Right atrium auricular region (tissue), 2 donors: ENCODE data around the gene PCDH9. TPM values are rescaled to one million over a fixed set of nuclear protein-coding genes. Genes with fewer than 3 reads are reported as not detected.

Source experiments
- DNase-seq: peaks from one replicate; pipeline ENCODE4 v3.0.0-alpha.2; 2019; ENCODE audit warnings: low spot score
- H3K27ac ChIP-seq, 2 donors: fragments of 200-600 bp; sonication (generic); 1 replicate in 1 of 2; 2 replicates in 1 of 2; pipeline ENCODE4 v1.5.1; 2016 to 2019
- H3K27me3 ChIP-seq, 2 donors: fragments of 200-600 bp; sonication (generic); one replicate each; pipeline versions ENCODE4 v1.5.1 to v1.6.0; 2017 to 2019
- H3K36me3 ChIP-seq: fragments of 200-600 bp; sonication (generic); one replicate; pipeline ENCODE4 v1.5.1; 2016
- H3K4me1 ChIP-seq, 2 donors: fragments of 200-600 bp; sonication (generic); one replicate each; pipeline versions ENCODE4 v1.5.1 to v1.6.0; 2017 to 2019
- H3K4me3 ChIP-seq, 2 donors: fragments of 200-600 bp; sonication (generic); 1 replicate in 1 of 2; 2 replicates in 1 of 2; pipeline ENCODE4 v1.5.1; 2017 to 2019; ENCODE audit warnings: mild to moderate bottlenecking in 1 of 2, moderate library complexity in 1 of 2
- H3K9me3 ChIP-seq, 2 donors: fragments of 200-600 bp; sonication (generic); one replicate each; pipeline ENCODE4 v1.5.1; 2019
- CTCF ChIP-seq, 2 donors: fragments of 200-600 bp; sonication (generic); IDR thresholded peaks; one replicate each; pipeline ENCODE4 v1.5.1; 2019; ENCODE audit warnings: antibody characterized with exemption in 2 of 2
- total RNA-seq, 2 donors: library from RNA; depleted of rRNA; stranded (reverse); fragments of >200 nt; gene quantifications; one replicate each; pipeline ENCODE4 v1.1.0, GENCODE V29; 2016

PCDH9 gene
- total RNA-seq, 2 donors from 2014 or later: 19.4 to 28.7 TPM

DNA sequence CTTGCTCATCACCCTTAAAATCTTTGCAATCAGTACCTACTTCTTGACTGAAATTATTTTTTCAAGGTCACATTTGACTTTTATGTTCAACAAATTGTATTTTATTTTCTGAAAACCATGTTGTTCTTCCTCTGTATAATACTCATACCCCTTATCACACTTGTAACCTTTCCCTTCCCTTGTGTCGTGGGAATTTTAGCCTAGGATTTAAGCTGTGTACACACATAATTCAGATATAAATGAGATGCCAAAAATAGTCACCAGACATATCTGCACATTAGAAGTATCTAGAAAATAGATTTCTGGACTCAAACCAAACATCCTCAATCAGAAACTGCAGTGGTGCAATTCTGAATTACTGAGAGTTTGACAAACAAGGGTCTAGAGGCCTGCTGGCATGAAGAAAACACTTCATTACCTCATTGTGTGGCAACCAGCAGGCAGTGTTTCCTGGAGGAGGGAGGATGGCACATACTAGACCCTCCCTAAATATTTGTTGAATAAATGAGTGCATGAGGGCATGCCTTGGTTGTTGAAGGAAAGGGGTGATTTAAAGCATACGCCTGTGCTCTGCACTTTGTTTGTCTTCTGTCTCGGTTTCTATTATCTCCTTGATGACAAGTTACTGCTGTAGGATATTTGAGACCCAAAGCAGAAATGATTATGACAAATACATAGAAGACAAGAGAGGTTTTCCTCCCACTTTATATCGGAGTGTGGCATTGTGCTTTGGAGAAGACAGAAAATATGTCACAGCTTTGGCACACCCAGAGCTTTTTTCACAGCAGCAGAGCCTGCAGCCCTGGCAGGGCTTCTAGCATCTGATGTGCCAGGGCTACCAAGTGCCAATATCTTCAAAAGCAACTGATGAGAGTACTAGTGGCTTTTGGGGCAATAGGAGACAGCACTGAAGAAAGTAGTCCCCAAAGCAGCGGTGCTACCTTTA is 881.1 kb downstream of the PCDH9 start:
- Histone ChIP-seq H3K27me3 (no peaks in the 10 kb centered on the region), H3K36me3 (no peaks in the 10 kb centered on the region), H3K9me3 (no peaks in the 10 kb centered on the region), H3K27ac (no peak overlapping the region), H3K4me1 (peaks cover 0 to 26% of the 10 kb centered on the region in 2 donors), H3K4me3 (no peak overlapping the region)
- TF ChIP-seq CTCF (IDR thresholded peaks at IDR 0.05): no peak
- no peak for DNase-seq

- Histone ChIP-seq H3K27ac (no peak overlapping the region), H3K4me3 (no peak overlapping the region), H3K27me3 (no peaks in the 10 kb centered on the region), H3K4me1 (peaks cover 0 to 12% of the 10 kb centered on the region in 2 donors), H3K9me3 (no peaks in the 10 kb centered on the region), H3K36me3 (no peaks in the 10 kb centered on the region)
- no peak for TF ChIP-seq CTCF (IDR thresholded peaks at IDR 0.05)
- no peak for DNase-seq
Measured at GRCh38 chr13:66347486-66348117, 882.5 kb downstream of the PCDH9 start.

GRCh38 chr13:66345971-66346370 is 884.2 kb downstream of the PCDH9 start:
- H3K27me3 ChIP-seq: no peaks in the 10 kb centered on the region
- no peak for TF ChIP-seq CTCF (IDR thresholded peaks at IDR 0.05)
- no peak for DNase-seq
- H3K9me3 ChIP-seq: no peaks in the 10 kb centered on the region
- H3K4me3 ChIP-seq: no peak overlapping the region
- H3K36me3 ChIP-seq: no peaks in the 10 kb centered on the region
- H3K4me1 ChIP-seq: peaks cover 0 to 11% of the 10 kb centered on the region in 2 donors
- no peak overlapping the region for H3K27ac ChIP-seq

GRCh38 chr13:66345518-66345810 is 884.7 kb downstream of the PCDH9 start:
- Histone ChIP-seq H3K4me3 (no peak overlapping the region), H3K27me3 (no peaks in the 10 kb centered on the region), H3K4me1 (peaks cover 0 to 11% of the 10 kb centered on the region in 2 donors), H3K36me3 (no peaks in the 10 kb centered on the region), H3K9me3 (no peaks in the 10 kb centered on the region), H3K27ac (no peak overlapping the region)
- no peak for DNase-seq
- TF ChIP-seq CTCF (IDR thresholded peaks at IDR 0.05): no peak

- Histone ChIP-seq H3K4me1 (peaks cover 0 to 11% of the 10 kb centered on the region in 2 donors), H3K27ac (no peak overlapping the region), H3K36me3 (no peaks in the 10 kb centered on the region), H3K27me3 (no peaks in the 10 kb centered on the region), H3K4me3 (no peak overlapping the region), H3K9me3 (no peaks in the 10 kb centered on the region)
- TF ChIP-seq CTCF (IDR thresholded peaks at IDR 0.05): no peak
- no peak for DNase-seq
Measured at GRCh38 chr13:66344805-66345517, 885.2 kb downstream of the PCDH9 start.
